ENCODE measurements around the gene NRIP2.
A peak's percentile ranks its signal among the peaks of the same experiment; 100 is the strongest.

Gene NRIP2

DNA sequence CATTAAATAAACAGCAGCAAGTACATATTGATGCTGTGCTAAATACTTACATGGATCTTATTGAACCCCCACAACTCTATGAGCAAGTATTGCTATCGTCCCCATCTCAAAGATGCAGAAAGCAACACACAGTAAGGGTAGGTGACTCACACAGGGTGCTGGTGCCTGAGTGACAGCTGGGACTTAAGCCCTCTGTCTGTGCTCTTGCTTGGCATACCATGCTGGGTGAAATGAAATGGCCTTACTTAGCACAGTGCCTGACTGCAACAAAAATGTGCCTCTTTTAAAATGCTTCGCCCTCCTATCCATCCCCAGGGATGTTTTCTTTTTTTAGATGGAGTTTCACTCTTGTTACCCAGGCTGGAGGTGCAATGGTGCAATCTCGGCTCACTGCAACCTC, 21.2 kb upstream of the NRIP2 start:
- Histone ChIP-seq H3K9me3 (ENCODE audit: insufficient read depth, low read length) (no peaks in the 10 kb centered on the region), H3K4me3 (ENCODE audit: insufficient read length, low read depth) (no peak overlapping the region), H3K4me1 (ENCODE audit: insufficient read depth, insufficient read length) (peaks cover 20% of the 10 kb centered on the region), H3K9ac (ENCODE audit: insufficient read length, low read depth) (no peak overlapping the region), H3K27me3 (ENCODE audit: insufficient read depth, insufficient read length) (no peaks in the 10 kb centered on the region), H3K36me3 (ENCODE audit: insufficient read depth, insufficient read length, low read length) (peaks cover 45% of the 10 kb centered on the region)
- DNase-seq (ENCODE audit: low read depth, low spot score) = no peak
- TF ChIP-seq ZNF274 (IDR thresholded peaks at IDR 0.05; ENCODE audit: low read depth, low read length) (no peak), YY1 (IDR thresholded peaks at IDR 0.05; ENCODE audit: insufficient read depth, insufficient read length) (no peak), SUZ12 (IDR thresholded peaks at IDR 0.05; ENCODE audit: extremely low read depth, insufficient read depth, insufficient read length) (no peak)

DNA sequence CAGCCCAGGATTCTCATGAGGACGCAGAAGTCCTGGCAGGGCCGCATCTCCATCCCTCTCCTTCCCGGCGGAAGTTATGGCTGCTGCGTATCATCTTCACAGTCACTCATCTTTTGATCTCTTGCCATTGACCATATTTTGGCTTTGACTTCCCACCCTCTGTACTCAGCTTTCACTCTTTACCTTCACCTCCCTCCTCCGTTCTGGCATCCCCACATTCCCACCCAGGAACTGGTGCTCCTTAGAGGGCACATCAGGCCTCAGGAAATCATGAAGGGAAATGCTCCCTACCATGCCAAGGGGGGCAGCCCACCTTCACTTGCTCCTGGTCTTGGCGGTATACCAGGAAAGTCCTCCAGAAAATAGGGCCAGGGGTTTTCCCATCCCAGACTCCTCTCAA, 20.7 kb upstream of the NRIP2 start:
- H3K27me3 ChIP-seq (ENCODE audit: insufficient read depth, insufficient read length) = no peaks in the 10 kb centered on the region
- H3K36me3 ChIP-seq (ENCODE audit: insufficient read depth, insufficient read length, low read length) = peaks cover 44% of the 10 kb centered on the region
- H3K9ac ChIP-seq (ENCODE audit: insufficient read length, low read depth) = no peak overlapping the region

DNA sequence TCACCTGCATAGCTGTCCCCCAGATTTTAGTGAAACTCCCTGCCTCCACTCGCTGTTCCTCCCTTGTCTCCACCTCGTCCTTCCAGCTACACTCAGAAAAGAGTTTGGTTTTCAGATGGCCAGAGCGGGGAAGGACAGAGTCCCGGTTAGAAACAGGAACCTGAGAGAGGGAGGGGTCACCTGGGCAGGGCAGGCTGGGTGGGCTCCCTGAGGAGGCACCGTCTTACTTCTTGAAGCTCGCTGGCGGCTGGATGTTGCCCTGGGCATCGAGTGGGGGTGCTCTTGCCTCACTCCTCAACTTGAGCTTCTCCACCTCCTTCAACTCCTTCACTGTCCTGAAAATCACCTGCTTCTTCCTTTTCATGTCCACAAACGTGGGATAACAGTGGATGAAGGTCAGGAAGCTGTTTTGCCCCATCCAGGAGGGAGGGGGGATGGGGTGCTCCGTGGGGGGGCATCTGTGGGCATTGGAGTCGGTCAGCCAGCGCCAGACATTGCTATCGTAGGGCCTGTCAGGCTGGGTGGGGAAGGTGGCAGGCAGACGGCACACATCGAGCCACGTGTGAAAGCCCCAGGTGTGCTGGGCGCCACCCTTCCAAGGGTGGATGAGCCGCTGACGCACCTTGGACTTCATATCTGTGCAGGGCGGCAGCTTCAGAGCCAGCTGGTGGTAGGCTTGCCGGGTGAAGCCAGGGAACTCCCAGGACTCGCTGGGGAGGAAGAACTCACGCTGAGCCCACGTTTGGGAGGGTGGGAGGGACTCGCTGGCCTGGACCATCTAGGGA, 20.0 kb upstream of the NRIP2 start:
- Histone ChIP-seq H3K36me3 (ENCODE audit: insufficient read depth, insufficient read length, low read length) (peaks cover 39% of the 10 kb centered on the region), H3K4me3 (ENCODE audit: insufficient read length, low read depth) (no peak overlapping the region), H3K9ac (ENCODE audit: insufficient read length, low read depth) (no peak overlapping the region), H3K9me3 (ENCODE audit: insufficient read depth, low read length) (no peaks in the 10 kb centered on the region), H3K4me1 (ENCODE audit: insufficient read depth, insufficient read length) (peaks cover 20% of the 10 kb centered on the region), H3K27me3 (ENCODE audit: insufficient read depth, insufficient read length) (no peaks in the 10 kb centered on the region)
- no peak for DNase-seq (ENCODE audit: low read depth, low spot score)
- TF ChIP-seq YY1 (IDR thresholded peaks at IDR 0.05; ENCODE audit: insufficient read depth, insufficient read length) (no peak), ZNF274 (IDR thresholded peaks at IDR 0.05; ENCODE audit: low read depth, low read length) (no peak), SUZ12 (IDR thresholded peaks at IDR 0.05; ENCODE audit: extremely low read depth, insufficient read depth, insufficient read length) (no peak)

More for the DNA sequence above, 20.7 kb upstream of the NRIP2 start:
- DNase-seq (ENCODE audit: low read depth, low spot score) = no peak
- Histone ChIP-seq H3K4me3 (ENCODE audit: insufficient read length, low read depth) (no peak overlapping the region), H3K9me3 (ENCODE audit: insufficient read depth, low read length) (no peaks in the 10 kb centered on the region), H3K4me1 (ENCODE audit: insufficient read depth, insufficient read length) (peaks cover 20% of the 10 kb centered on the region)
- no peak for TF ChIP-seq YY1 (IDR thresholded peaks at IDR 0.05; ENCODE audit: insufficient read depth, insufficient read length)
- TF ChIP-seq ZNF274 (IDR thresholded peaks at IDR 0.05; ENCODE audit: low read depth, low read length) = no peak
- no peak for TF ChIP-seq SUZ12 (IDR thresholded peaks at IDR 0.05; ENCODE audit: extremely low read depth, insufficient read depth, insufficient read length)

DNA sequence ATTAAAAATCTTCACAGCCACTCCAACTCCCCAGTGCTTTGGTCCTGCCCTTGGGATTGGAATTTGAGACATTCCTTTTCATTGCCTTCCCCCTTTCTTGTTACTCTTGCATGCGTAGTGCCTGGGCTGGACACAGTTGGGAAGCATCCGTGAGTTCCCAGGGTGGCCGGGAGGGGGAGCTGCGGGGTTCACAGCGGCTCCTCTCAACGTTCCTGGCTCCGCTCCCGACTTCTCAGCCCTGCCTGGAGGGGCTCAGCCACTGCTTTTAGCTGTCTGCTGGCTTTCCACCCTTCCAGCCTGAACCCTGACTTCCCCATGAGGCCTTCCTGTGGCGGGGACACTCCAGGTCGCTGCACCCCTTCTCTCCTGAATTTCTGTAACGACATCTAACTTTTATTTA, 18.8 kb upstream of the NRIP2 start:
- TF ChIP-seq SUZ12 (IDR thresholded peaks at IDR 0.05; ENCODE audit: extremely low read depth, insufficient read depth, insufficient read length) = no peak
- no peak for TF ChIP-seq ZNF274 (IDR thresholded peaks at IDR 0.05; ENCODE audit: low read depth, low read length)
- TF ChIP-seq YY1 (IDR thresholded peaks at IDR 0.05; ENCODE audit: insufficient read depth, insufficient read length) = no peak
- peak; percentile 99 for DNase-seq (ENCODE audit: low read depth, low spot score)
- Histone ChIP-seq H3K4me1 (ENCODE audit: insufficient read depth, insufficient read length) (peaks cover 23% of the 10 kb centered on the region), H3K36me3 (ENCODE audit: insufficient read depth, insufficient read length, low read length) (peaks cover 27% of the 10 kb centered on the region), H3K27me3 (ENCODE audit: insufficient read depth, insufficient read length) (no peaks in the 10 kb centered on the region), H3K9me3 (ENCODE audit: insufficient read depth, low read length) (no peaks in the 10 kb centered on the region), H3K9ac (ENCODE audit: insufficient read length, low read depth) (no peak overlapping the region), H3K4me3 (ENCODE audit: insufficient read length, low read depth) (no peak overlapping the region)

DNA sequence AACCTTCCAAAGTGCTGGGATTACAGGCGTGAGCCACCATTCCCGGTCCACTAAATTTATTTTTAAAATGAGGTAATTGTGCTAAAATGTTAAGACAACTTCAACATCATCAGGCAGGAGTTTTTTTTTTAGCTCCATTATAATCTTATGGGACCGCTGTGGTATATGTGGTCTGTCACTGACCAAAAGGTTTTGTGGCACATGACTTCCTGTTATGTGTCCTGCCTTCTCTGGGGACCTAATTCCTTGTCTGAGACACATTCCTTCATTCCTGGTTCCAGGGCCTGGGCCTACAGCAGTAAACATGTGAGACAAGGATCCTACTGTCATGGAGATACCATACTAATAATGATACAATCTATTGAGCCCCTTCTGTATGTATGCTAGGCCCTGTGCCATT, 17.1 kb upstream of the NRIP2 start:
- H3K36me3 ChIP-seq (ENCODE audit: insufficient read depth, insufficient read length, low read length) = peaks cover 11% of the 10 kb centered on the region
- H3K9me3 ChIP-seq (ENCODE audit: insufficient read depth, low read length) = no peaks in the 10 kb centered on the region
- H3K9ac ChIP-seq (ENCODE audit: insufficient read length, low read depth) = no peak overlapping the region
- DNase-seq (ENCODE audit: low read depth, low spot score) = no peak
- H3K4me3 ChIP-seq (ENCODE audit: insufficient read length, low read depth) = no peak overlapping the region
- H3K27me3 ChIP-seq (ENCODE audit: insufficient read depth, insufficient read length) = no peaks in the 10 kb centered on the region
- peaks cover 25% of the 10 kb centered on the region for H3K4me1 ChIP-seq (ENCODE audit: insufficient read depth, insufficient read length)
- no peak for TF ChIP-seq SUZ12 (IDR thresholded peaks at IDR 0.05; ENCODE audit: extremely low read depth, insufficient read depth, insufficient read length)
- no peak for TF ChIP-seq YY1 (IDR thresholded peaks at IDR 0.05; ENCODE audit: insufficient read depth, insufficient read length)
- no peak for TF ChIP-seq ZNF274 (IDR thresholded peaks at IDR 0.05; ENCODE audit: low read depth, low read length)

DNA sequence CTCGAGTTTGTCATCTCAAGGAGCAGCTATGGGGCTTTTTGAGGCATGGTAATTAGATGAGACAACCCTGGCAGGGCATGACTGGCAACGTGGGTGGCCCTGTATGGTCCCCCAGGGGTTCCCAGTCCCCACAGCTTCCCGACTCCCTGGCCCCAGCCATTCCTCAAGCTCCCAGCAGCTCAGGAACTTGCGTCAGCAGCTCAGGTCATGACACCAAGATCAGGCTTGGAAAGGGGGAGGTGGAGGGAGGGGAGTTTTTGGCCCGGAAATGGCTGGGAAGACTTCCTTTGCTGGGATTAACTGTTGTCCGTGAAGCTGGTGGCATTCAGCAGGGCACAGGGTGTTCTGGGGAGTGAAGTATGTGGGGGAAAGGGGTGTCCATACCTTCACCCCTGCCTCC, 10.4 kb upstream of the NRIP2 start:
- Histone ChIP-seq H3K27me3 (ENCODE audit: insufficient read depth, insufficient read length) (no peaks in the 10 kb centered on the region), H3K36me3 (ENCODE audit: insufficient read depth, insufficient read length, low read length) (peaks cover 25% of the 10 kb centered on the region), H3K4me1 (ENCODE audit: insufficient read depth, insufficient read length) (peaks cover 36% of the 10 kb centered on the region), H3K9me3 (ENCODE audit: insufficient read depth, low read length) (no peaks in the 10 kb centered on the region), H3K4me3 (ENCODE audit: insufficient read length, low read depth) (no peak overlapping the region), H3K9ac (ENCODE audit: insufficient read length, low read depth) (peak overlapping the region; percentile 38)
- no peak for DNase-seq (ENCODE audit: low read depth, low spot score)
- TF ChIP-seq SUZ12 (IDR thresholded peaks at IDR 0.05; ENCODE audit: extremely low read depth, insufficient read depth, insufficient read length) = no peak
- no peak for TF ChIP-seq ZNF274 (IDR thresholded peaks at IDR 0.05; ENCODE audit: low read depth, low read length)
- TF ChIP-seq YY1 (IDR thresholded peaks at IDR 0.05; ENCODE audit: insufficient read depth, insufficient read length) = no peak

DNA sequence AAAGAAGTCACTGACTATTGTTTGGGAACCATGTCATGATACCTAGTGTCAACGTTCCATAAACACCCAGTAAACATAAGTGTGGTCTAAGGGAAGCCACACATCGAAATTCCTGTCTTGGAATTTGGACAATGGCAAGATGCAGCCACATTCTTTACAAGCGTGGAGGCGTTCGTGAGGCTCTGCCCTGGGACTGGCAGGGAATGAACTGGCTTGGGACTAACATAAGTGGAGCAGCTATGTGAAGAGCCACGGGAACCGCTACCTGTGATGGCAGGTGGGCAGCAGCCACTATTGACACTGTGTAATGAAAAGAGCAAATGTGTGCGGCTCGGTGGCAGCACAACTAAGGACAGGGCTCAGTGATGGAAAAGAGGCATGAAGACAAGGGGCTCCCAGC, 10.0 kb upstream of the NRIP2 start:
- Histone ChIP-seq H3K27me3 (ENCODE audit: insufficient read depth, insufficient read length) (no peaks in the 10 kb centered on the region), H3K9ac (ENCODE audit: insufficient read length, low read depth) (no peak overlapping the region), H3K36me3 (ENCODE audit: insufficient read depth, insufficient read length, low read length) (peaks cover 28% of the 10 kb centered on the region), H3K4me1 (ENCODE audit: insufficient read depth, insufficient read length) (peaks cover 36% of the 10 kb centered on the region), H3K9me3 (ENCODE audit: insufficient read depth, low read length) (no peaks in the 10 kb centered on the region), H3K4me3 (ENCODE audit: insufficient read length, low read depth) (no peak overlapping the region)
- TF ChIP-seq SUZ12 (IDR thresholded peaks at IDR 0.05; ENCODE audit: extremely low read depth, insufficient read depth, insufficient read length) (no peak), YY1 (IDR thresholded peaks at IDR 0.05; ENCODE audit: insufficient read depth, insufficient read length) (no peak), ZNF274 (IDR thresholded peaks at IDR 0.05; ENCODE audit: low read depth, low read length) (no peak)
- DNase-seq (ENCODE audit: low read depth, low spot score) = no peak

All from NT2/D1 (cell line).